Fibroblast of lung (primary cell): ENCODE measurements around the gene PDXDC1.
"Not testable (repeated sequence)": the region's sequence is repeated elsewhere in the genome, so short reads cannot be mapped to it uniquely, and the experiment has no call there.

ENCODE experiments used
- CTCF ChIP-seq, 2 donors: IDR thresholded peaks in 1 of 2; conservative IDR thresholded peaks in 1 of 2; 1 replicate in 1 of 2; 2 replicates in 1 of 2; pipeline ENCODE4 v1.5.1; 2011 to 2012; ENCODE audit warnings: low read length in 2 of 2, control low read depth in 1 of 2, inconsistent platforms in 1 of 2, low read depth in 1 of 2, mild to moderate bottlenecking in 1 of 2
- EZH2 ChIP-seq: IDR thresholded peaks from 2 replicates; pipeline ENCODE4 v1.5.1; 2012; ENCODE audit warnings: low read length, control low read depth, mild to moderate bottlenecking; ENCODE audit errors: missing control alignments

GRCh38 chr16:14975418-14976194 lies 780 bp downstream of the PDXDC1 start:
- not testable (repeated sequence) for TF ChIP-seq CTCF (conservative IDR thresholded peaks at IDR 0.05 in 1 of 2, IDR thresholded peaks at IDR 0.05 in 1 of 2; ENCODE audit: low read depth in 1 of 2, low read length in 2 of 2); EZH2
